Panc1 (cell line): ENCODE measurements around the gene EHHADH. TPM values are rescaled to one million over a fixed set of nuclear protein-coding genes. Genes with fewer than 3 reads are reported as not detected.

Source experiments
- ATAC-seq: fragments of 200-7000 bp; cut with Tn5 transposase; 2 replicates; pipeline ENCODE4 v1.9.1; 2020; ENCODE audit warnings: mild to moderate bottlenecking, moderate library complexity
- BruUV-seq: library from RNA; stranded (reverse); fragments of 400-500 nt; replicated peaks from 2 replicates; lab custom pipeline; 2021; lab: Mats Ljungman, UMichigan
- CTCF ChIA-PET: fragments of 300-600 bp; sonication (Branson Sonifier 250); formaldehyde crosslinking; loops from one replicate; lab custom pipeline; 2022; ENCODE audit warnings: antibody characterized with exemption; lab: Charles Lee
- POLR2A ChIA-PET: fragments of 300-600 bp; sonication (Branson Sonifier 250); formaldehyde crosslinking; loops from one replicate; lab custom pipeline; 2022; ENCODE audit warnings: antibody characterized with exemption; lab: Charles Lee
- DNase-seq: peaks from one replicate; pipeline ENCODE4 v3.0.0-alpha.2; 2010; ENCODE audit warnings: low read depth, low spot score
- H3K27ac ChIP-seq: 2 replicates; pipeline ENCODE4 v1.5.1; 2011; ENCODE audit warnings: mild to moderate bottlenecking, low read length, inconsistent platforms
- H3K27me3 ChIP-seq: fragments of 200-500 bp; sonication (Bioruptor generic); 2 replicates; pipeline ENCODE4 v1.6.0; 2014; ENCODE audit warnings: low read length, inconsistent platforms; ENCODE audit not compliant: control insufficient read depth, insufficient read depth
- H3K36me3 ChIP-seq: fragments of 200-500 bp; sonication (Bioruptor generic); 2 replicates; pipeline ENCODE4 v1.5.1; 2014; ENCODE audit warnings: inconsistent platforms, mild to moderate bottlenecking, low read length, moderate library complexity; ENCODE audit not compliant: control insufficient read depth, insufficient read depth
- H3K4me1 ChIP-seq: 2 replicates; pipeline ENCODE4 v1.5.1; 2011; ENCODE audit warnings: inconsistent platforms, mild to moderate bottlenecking, low read length, moderate library complexity; ENCODE audit not compliant: control insufficient read depth, insufficient read depth
- H3K4me3 ChIP-seq, 2 experiments: 2 replicates each; pipeline ENCODE4 v1.5.1; 2011 to 2012; ENCODE audit warnings: low read depth in 2 of 2, low read length in 2 of 2, mild to moderate bottlenecking in 2 of 2, inconsistent platforms in 1 of 2, moderate library complexity in 1 of 2
- H3K9me3 ChIP-seq: fragments of 200-500 bp; sonication (Bioruptor generic); 2 replicates; pipeline ENCODE4 v1.5.1; 2014; ENCODE audit warnings: low read depth, mild to moderate bottlenecking, inconsistent platforms, low read length, moderate library complexity; ENCODE audit not compliant: control insufficient read depth, insufficient read depth
- POLR2AphosphoS5 ChIP-seq: IDR thresholded peaks from 2 replicates; pipeline ENCODE4 v1.6.1; 2012; ENCODE audit warnings: mild to moderate bottlenecking, low read depth, low read length, moderate library complexity
- REST ChIP-seq, 2 experiments: IDR thresholded peaks; 2 replicates each; pipeline ENCODE4 v1.6.1; 2011 to 2012; ENCODE audit warnings: low read depth in 2 of 2, control low read depth in 1 of 2, low read length in 1 of 2, mild to moderate bottlenecking in 1 of 2, moderate library complexity in 1 of 2; ENCODE audit not compliant: insufficient read depth in 1 of 2
- SIN3A ChIP-seq: IDR thresholded peaks from 2 replicates; pipeline ENCODE4 v1.6.1; 2012; ENCODE audit warnings: low read depth, mild to moderate bottlenecking, low read length, moderate library complexity, borderline replicate concordance; ENCODE audit not compliant: insufficient read depth
- TCF7L2 ChIP-seq: IDR thresholded peaks from 2 replicates; pipeline ENCODE4 v1.6.1; 2011; ENCODE audit warnings: mild to moderate bottlenecking, low read depth, low read length, inconsistent platforms
- in situ Hi-C: cut with HindIII; loops from 2 replicates; pipeline ENCODE4 v1.10.0; 2016; ENCODE audit warnings: low sequenced_read_pairs, low pct_unique_long_range_greater_than_20kb
- intact Hi-C: fragments of 100-400 bp; cut with micrococcal nuclease; formaldehyde crosslinking; loops from one replicate; pipeline ENCODE4 v1.10.0; 2022; ENCODE audit not compliant: unreplicated experiment
- total RNA-seq: library from RNA; stranded (reverse); gene quantifications from one replicate; pipeline ENCODE4 v1.2.1, GENCODE V29; 2021; ENCODE audit not compliant: unreplicated experiment
- TF ChIP-seq, protein P1 (sequence below): fragments of 450-650 bp; IDR thresholded peaks from 2 replicates; pipeline ENCODE4 v1.5.1; 2017; ENCODE audit warnings: mild to moderate bottlenecking

The EHHADH gene
- total RNA-seq, 1 experiment from 2014 or later, result 7.8 TPM

DNA sequence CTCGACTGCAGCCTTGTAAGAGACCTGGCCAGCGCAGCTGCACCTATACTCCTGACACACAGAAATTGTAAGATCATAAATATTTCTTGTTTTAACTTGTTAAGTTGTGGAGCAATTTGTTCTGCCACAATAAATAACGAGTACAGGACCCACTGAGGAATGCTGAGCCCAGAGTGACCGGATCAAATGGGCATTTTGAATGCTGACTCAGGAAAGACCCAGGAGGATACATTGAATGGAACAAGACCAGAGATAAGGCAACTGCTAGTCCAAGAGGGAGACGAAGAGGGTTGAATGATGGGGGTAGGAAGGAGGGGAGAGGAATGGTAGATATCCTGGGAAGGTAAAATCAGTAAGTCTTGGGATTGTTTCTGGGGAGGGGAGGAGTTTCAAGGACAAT lies 92.1 kb downstream of the EHHADH start:
- Histone ChIP-seq H3K9me3 (no peaks in the 10 kb centered on the region), H3K36me3 (no peaks in the 10 kb centered on the region), H3K27ac (no peak overlapping the region), H3K4me1 (no peaks in the 10 kb centered on the region), H3K27me3 (peaks cover 19% of the 10 kb centered on the region), H3K4me3 (no peak overlapping the region)
- CTCF ChIA-PET, result no interaction called here
- DNase-seq (no peak), ATAC-seq (no peak)
- intact Hi-C loops, result no loop called here
- no TSS peak for BruUV-seq
- no peak for TF ChIP-seq SIN3A
- TF ChIP-seq, protein P1, sequence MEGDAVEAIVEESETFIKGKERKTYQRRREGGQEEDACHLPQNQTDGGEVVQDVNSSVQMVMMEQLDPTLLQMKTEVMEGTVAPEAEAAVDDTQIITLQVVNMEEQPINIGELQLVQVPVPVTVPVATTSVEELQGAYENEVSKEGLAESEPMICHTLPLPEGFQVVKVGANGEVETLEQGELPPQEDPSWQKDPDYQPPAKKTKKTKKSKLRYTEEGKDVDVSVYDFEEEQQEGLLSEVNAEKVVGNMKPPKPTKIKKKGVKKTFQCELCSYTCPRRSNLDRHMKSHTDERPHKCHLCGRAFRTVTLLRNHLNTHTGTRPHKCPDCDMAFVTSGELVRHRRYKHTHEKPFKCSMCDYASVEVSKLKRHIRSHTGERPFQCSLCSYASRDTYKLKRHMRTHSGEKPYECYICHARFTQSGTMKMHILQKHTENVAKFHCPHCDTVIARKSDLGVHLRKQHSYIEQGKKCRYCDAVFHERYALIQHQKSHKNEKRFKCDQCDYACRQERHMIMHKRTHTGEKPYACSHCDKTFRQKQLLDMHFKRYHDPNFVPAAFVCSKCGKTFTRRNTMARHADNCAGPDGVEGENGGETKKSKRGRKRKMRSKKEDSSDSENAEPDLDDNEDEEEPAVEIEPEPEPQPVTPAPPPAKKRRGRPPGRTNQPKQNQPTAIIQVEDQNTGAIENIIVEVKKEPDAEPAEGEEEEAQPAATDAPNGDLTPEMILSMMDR, result no peak
- no peak for TF ChIP-seq REST (IDR thresholded peaks at IDR 0.05; ENCODE audit: insufficient read depth in 1 of 2, low read depth in 2 of 2, low read length in 1 of 2)
- no peak for TF ChIP-seq TCF7L2
- TF ChIP-seq POLR2AphosphoS5, result no peak
- POLR2A ChIA-PET, result no interaction called here
- in situ Hi-C loops, result no loop called here

DNA sequence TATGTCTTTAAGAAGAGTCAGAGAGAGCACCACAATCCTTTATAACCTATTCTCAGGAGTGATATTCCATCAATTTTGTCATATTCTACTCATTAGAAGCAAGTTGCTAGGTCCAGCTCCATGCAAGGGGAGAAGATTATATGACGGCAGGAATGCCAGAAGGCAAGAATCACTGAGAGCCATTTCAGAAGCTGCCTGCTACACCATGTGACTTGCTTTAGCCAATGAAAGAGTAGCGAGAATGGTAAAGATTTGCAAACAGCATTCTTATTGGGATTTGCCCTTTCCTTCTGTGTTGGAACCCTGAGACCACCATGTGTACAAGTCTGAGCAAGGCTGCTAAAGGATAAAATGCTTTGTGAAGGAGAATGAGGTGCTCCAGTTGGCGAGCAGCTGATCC lies 96.5 kb downstream of the EHHADH start:
- no peak for DNase-seq
- no peak overlapping the region for H3K4me3 ChIP-seq
- ChIA-PET CTCF (interaction anchor here (0.5 kb wide), 1 partner anchor 164 kb away, joined by 5 read pairs; no protein-coding TSS in a partner anchor), POLR2A (no interaction called here)
- intact Hi-C loops, result no loop called here
- in situ Hi-C loops, result no loop called here
- no peak for ATAC-seq
- H3K36me3 ChIP-seq, result no peaks in the 10 kb centered on the region
- H3K9me3 ChIP-seq, result no peaks in the 10 kb centered on the region
- BruUV-seq, result no TSS peak
- no peaks in the 10 kb centered on the region for H3K4me1 ChIP-seq
- TF ChIP-seq SIN3A (no peak), TCF7L2 (no peak)
- H3K27me3 ChIP-seq, result peaks cover 34% of the 10 kb centered on the region
- H3K27ac ChIP-seq, result no peak overlapping the region

- peaks cover 44% of the 10 kb centered on the region for H3K27me3 ChIP-seq
- no peak overlapping the region for H3K27ac ChIP-seq
- CTCF ChIA-PET, result no interaction called here
These were observed 98.2 kb downstream of the EHHADH start for GRCh38 chr3:185155678-185156077.

More at GRCh38 chr3:185155678-185156077, 98.2 kb downstream of the EHHADH start:
- intact Hi-C loops (no loop called here), in situ Hi-C loops (no loop called here)
- no TSS peak for BruUV-seq
- no peaks in the 10 kb centered on the region for H3K4me1 ChIP-seq
- POLR2A ChIA-PET, result interaction anchor here (0.6 kb wide), 1 partner anchor 69 kb away, joined by 16 read pairs; no protein-coding TSS in a partner anchor
- DNase-seq, result no peak
- ATAC-seq, result no peak
- no peaks in the 10 kb centered on the region for H3K9me3 ChIP-seq
- no peak overlapping the region for H3K4me3 ChIP-seq
- no peak for TF ChIP-seq TCF7L2
- TF ChIP-seq REST (IDR thresholded peaks at IDR 0.05; ENCODE audit: insufficient read depth in 1 of 2, low read depth in 2 of 2, low read length in 1 of 2), result no peak
- no peak for TF ChIP-seq SIN3A
- TF ChIP-seq POLR2AphosphoS5, result no peak
- TF ChIP-seq, protein P1, result no peak
- H3K36me3 ChIP-seq, result no peaks in the 10 kb centered on the region
